HG02571 (cell line): Measurements from ENCODE around the gene ANO1.
"Not testable (repeated sequence)": the region's sequence is repeated elsewhere in the genome, so short reads cannot be mapped to it uniquely, and the experiment has no call there.

Experiments used
- ATAC-seq: cut with Tn5 transposase; IDR thresholded peaks from one replicate; pipeline ENCODE4 v1.9.1; 2021; ENCODE audit warnings: mild to moderate bottlenecking, moderate library complexity; ENCODE audit not compliant: unreplicated experiment

Gene ANO1

DNA sequence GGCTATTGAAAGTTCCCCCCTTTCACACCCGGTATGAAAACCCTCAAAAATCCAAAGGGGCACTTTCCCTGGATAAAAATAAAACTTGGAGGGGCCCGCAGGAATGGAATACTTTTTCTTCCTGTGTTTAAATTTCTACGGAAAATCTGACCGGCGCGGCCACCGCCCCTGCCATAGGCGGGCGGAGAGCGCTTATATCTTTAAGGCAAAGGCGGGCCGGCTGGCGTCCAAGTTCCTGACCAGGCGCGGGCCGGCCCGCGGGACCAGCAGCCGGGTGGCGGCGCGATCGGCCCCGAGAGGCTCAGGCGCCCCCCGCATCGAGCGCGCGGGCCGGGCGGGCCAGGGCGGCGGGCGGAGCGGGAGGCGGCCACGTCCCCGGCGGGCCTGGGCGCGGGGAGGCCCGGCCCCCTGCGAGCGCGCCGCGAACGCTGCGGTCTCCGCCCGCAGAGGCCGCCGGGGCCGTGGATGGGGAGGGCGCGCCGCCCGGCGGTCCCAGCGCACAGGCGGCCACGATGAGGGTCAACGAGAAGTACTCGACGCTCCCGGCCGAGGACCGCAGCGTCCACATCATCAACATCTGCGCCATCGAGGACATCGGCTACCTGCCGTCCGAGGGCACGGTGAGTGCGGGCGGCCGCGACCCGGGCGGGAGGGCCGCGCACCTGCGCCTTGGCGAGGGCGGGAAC is at the start of gene ANO1:
ANO1 (plus strand) TSS at position 223 of the 686 bp plus-strand sequence; CDS start at position 513, 290 bp downstream.
- no peak for ATAC-seq

DNA sequence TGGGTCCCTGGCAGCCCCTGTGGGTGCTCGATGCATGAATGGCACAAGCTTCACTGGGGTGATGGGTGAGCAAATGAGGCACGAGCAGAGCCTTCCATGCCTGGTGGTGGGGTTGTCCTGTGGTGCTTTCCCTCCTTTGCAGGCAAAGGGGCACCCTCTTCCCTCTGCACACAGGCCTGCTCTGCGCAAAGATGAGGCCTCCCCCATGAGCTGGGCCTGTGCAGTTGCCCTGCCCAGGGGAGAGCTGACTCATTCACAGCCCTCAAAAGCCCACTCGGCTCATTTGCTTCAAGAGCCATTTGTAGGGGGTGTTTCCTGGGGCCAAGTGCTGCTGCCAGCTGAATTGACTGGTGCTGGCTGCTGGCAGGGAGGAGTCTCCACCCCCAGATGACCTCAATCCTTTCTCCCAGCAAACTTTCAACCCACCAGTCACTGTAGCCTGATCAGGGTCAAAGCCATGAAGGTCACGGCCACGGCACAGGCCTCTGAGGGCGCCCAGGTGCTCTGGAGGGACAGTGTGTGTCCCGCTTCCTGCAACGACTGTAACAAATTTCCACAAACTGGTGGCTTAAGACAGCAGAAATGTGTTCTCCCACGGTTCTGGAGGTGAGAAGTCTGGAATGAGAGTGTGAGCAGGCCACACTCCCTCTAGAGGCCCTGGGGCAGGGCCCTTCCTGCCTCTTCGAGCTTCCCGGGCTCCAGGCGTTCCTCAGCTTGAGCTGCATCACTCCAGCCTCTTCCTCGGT is 48.8 kb upstream of the ANO1 start:
- no peak for ATAC-seq

DNA sequence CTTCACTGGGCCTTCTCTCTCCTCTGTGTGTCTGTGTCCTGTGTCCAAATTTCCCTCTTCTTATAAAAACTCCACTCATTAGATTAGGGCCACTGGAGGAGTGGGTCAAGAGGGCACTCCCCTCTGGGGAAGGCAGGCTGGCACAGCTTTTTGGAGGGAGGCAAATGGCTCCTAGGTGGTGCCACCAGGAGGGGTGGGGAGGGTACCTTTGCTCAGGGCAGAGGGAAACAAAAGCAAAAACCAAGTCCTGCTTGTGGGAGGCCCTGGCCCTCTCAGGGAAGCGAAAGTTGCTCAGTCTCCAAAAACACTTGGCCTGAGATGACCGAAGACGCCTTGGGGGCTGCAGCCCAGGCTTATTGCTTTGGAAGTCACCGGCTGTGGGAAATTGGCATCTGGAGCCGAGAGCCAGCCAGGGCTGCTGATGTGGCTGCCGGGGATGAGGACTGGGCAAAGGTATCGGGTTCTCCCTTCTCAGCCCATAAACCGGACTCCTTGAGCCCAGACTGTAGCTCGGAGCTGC is 48.2 kb upstream of the ANO1 start:
- no peak for ATAC-seq

DNA sequence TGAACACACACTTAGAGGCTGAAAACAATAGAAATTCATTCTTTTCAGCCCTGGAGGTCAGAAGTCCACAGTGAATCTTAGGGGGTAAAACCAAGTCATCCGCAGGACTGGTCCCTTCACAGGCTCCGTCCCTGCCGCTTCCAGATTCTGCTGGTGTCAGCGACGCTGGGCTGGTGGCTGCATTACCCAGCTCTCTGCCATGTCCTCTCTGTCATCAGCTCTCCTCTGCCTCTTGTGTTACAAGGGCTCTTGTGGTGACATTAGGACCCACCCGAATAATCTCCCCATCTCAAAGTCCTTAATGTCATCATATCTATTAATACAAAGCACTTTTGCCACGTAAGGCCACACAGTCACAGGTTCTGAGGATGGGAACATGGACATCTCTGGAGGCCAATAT is 47.7 kb upstream of the ANO1 start:
- no peak for ATAC-seq

DNA sequence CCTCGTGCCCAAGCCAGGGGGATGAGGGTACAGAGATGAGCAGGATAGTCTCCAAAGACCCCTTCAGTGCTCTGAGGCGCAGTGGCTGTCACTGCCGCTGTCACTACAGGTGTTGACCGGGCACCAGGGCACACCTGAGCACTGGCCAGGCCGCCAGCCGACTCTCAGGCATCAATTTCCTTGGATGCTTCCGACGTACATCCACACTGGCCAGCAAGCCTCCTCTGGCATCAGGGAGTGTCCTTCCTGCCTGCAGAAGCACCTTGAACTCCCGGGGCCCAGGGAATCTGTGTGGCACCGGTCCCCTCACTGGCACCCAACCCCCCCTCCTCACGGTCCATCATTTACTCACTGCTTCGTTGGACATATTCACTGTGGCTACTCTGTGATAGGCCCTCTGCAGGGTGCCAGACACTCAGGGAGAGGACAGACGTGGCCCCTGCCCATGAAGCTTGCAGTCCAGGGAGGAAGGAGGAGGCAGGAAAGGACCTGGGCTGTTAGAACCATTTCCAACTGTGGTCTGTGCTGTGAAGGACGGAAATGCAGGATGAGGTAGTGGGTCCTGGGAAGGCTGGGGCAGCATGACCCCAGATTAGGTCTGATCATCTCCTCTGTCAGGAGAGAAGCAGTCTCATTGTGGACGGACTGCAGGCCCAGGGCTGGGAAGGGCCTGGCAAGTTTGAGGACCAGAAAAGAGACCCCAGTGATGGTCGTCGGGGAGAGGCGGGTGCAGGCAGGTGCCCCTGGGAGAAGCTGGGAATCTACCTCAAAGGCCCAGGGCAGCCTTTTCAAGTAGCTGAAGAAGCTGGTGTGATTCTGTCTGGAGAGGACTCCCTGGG is 46.3 kb upstream of the ANO1 start:
- ATAC-seq, result no peak

DNA sequence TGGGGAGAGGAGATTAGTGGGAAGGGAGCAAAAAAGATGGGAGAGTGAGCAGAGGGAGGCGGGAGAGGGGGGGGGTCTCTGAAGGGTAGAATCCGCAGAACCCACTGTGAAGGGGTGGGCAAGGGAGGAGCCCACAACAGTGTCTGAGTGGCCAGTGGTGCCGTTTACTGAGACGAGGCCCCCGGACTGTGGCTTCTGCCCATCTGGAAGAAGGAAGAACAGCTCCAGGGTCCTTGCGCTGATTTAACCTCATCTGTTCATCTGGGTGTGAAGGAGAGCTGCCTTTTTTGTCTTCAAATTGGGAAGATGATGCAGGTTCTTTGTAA is 45.7 kb upstream of the ANO1 start:
- ATAC-seq, result no peak

DNA sequence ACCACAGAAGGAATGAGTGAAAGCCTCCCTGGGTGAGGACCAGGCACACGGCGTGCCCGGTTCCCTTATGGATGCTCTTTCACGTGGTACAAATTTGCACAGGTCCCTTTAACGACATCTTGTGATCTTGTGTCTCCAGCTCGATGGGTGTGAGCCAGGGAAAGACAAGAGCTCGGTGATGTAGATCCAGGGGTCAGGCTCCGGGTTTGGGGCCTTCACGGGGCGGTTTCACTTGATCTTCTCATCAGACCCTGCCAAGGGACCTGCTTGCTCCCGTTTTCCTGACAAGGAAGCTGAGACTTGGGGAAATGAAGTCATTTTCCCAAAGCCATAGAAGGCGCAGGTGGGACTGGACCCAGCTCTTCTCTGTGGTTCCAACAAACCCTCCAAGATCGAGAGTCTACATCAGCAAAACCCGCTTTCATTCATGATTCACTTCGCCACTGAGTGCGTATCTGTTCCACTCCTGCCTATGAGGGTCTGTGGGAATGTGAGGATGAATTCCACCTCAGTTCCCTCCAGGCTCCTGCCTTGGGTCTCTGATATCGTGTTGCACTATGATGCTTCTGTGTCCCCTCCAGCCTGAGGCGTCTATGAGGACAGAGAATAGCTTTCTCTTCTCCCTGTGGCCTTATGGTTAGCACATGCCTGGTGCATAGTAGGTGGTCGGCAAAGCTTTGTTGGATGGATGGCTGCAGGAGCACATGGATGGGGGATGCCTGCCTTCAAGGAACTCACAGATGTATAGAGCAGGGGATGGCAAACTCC is 45.0 kb upstream of the ANO1 start:
- no peak for ATAC-seq

DNA sequence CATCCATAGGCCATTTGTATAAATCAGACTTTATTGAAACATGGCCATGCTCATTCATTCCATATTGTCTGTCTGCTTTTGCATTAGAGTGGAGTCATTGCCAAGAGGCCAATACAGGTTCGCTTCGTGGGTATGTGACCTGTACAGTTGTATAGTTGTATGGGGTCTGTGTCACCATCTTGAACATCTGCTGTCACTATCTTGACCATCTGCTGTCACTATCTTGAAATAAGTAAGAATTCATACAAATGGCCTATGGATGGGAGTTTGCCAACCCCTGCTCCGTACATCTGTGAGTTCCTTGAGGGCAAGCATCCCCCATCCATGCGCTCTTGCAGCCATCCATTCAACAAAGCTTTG is 44.4 kb upstream of the ANO1 start:
- no peak for ATAC-seq

DNA sequence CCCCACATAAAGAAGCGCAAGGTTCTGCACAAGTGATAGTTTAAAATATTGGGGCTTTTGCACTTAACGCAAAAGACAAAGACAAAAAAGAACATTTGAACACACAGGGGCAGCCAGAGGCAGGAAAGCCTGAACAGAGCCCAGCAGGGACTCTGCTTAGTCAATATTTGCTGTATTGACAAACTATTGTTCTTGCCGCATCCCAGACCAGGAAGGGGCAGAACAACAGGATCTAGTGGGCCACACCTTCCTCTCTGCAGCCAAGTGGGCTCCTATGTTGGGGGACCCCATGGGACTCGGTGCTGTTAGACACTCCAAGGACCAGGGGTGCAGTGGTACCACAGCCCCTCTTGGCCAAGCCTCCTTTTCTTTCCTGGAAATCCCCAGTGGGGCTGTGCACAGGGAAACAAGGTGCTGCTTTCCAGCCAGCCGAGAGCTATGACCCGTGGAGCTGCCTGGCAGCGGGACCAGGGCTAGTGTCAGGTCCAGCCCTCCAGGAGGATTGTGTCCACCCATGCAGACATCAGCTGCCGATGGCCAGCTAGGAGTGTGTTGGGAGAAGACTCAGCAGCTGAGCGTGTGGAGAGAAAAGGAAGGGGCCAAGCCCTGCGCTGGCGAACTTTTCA is 43.3 kb upstream of the ANO1 start:
- no peak for ATAC-seq

DNA sequence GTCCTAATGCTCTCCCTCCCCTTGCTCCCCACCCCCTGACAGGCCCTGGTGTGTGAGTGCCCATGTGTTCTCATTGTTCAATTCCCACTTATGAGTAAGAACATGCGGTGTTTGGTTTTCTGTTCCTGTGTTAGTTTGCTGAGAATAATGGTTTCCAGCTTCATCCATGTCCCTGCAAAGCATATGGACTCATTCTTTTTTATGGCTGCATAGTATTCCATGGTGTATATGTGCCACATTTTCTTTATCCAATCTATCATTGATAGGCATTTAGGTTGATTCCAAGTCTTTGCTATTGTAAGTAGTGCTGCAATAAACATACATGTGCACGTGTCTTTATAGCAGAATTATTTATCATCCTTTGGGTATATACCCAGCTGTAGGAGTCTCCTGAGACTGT is 42.5 kb upstream of the ANO1 start:
- ATAC-seq, result not testable (repeated sequence)

DNA sequence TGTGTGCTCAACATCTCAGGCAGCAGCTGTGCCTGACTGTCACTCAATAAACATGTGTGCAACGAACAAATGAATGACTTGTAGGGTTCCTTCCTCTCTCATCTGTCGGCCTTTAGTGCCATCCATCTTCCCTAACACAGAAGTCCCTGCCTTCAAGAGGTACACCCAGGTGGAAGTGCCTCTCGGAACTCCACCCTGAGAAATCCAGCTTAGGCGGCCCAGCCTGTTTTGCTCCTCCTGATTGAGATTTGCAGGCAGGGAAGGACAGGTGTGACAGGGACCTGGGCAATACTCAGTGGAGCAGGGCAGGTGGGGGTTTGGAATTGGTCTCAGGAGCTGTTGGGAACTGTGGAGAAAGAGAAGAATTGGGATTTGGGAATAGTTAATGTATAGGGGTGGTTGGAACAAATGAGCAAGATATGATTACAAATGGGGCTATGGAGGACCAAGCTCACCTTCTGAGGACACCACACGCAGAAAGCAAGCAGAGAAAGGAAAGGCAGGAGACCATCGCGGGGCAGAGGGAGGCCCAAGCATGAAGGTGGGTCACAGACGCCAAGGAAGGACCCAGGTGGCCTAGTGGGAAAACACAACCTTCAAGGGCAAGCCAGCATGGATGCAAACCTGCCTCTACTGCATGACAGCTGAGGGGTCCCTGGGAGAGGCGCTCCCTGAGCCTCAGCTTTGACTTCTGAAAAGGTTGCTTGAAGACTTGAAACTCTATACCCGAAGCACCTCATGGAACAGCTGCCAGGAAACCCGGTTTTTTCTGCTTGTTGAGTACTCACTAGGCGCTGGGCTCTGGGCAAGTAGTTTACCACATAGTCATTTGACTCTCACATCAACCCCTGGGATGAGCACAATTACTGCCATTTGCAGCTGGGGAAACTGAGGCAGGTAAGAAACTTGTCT is 40.9 kb upstream of the ANO1 start:
- no peak for ATAC-seq

DNA sequence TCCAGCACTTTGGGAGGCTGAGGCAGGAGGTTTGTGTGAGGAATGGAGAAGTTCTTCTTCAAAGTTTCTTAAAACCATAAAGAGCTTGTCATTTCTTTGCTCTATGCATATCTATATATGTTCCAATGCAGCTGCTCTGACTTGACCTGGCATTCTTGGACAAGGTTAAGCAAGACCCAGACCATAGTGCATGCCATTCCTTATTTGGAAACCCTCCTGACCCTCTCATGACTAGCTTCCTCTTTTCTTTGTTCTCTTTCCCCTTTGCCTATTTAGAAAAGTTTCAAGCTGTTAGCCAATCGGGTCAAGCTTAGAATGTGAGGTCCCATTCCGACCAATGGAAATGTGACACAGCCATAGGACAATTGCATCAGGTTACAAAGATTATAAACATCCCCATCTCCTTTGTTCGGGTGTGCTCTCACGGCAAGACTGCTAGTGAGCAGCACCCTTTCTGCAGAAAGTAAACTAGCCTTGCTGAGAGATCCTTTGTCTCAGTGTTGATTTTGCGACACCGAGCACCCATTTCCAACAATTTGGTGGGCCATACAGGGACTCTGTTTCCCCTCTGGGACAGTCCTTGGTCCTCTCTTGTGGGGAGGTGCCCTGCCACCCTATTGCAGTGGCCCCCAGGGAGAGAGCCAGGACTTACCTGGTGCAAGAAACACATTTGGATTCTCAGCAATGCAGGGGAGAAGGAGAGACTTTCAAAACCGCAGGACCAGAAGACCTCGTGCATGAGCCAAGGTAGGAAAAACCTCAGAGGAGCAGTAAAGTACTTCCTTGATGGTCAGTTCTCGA is 39.9 kb upstream of the ANO1 start:
- no peak for ATAC-seq

DNA sequence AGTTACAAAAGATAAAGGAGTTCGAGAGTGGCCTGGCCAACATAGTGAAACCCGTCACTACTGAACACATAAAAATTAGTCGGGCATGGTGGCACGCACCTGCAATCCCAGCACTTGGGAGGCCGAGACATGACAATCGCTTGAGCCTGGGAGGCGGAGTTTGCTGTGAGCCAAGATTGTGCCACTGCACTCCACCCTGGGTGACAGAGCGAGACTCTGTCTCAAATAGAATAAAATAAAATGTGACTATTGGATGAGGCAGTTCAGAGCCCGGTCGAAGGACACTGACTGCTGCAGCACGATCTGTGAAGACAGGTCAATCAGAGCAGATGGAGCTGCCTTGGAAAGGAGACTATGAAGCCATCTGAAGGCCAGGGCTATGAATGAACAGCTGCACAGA is 37.7 kb upstream of the ANO1 start:
- ATAC-seq, result no peak

DNA sequence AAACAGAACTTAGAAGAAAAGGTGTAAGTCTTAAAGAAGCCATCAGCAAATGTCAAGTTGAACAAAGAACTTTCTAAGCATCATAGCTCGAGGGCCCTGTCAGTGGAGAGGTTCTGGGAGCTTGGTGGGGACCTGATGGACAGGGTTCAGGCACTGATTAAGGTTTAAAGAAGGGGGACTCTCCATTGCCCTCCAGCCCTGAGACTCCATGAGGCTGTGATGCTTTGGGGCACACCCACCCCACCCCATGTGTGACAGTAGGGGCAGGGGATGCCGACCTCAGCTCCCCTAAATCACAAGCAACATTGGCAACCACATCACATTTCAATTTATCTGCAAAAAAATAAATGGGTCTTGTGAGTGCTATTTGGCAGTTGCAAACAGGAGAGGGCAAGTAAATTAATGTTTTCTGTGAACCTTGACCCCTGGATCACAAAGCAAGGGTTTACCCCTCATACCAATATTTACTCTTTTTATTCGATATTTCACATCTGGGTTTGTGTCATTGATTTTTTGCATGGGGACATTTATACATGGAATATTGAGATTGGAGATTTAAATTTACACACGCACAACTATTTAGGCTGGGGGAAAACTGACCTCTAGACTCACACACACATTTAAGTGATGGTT is 37.1 kb upstream of the ANO1 start:
- ATAC-seq, result no peak

DNA sequence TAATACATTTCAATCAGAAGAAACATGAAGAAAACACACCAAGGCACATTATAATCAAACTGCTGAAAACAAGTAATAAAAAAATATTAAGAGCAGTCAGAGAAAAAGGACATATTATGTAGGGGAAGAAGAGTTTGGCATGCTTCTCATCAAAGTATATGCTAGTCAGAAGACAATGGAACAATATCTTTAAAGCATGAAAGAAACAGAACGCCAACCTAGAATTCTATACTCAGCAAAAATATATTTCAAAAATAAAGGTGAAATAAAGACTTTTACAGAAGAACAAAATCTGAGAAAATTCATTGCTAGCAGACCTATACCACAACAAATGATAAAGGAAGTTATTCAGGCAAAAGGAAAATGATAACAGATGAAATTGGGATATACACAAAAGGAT is 34.6 kb upstream of the ANO1 start:
- ATAC-seq, result no peak

DNA sequence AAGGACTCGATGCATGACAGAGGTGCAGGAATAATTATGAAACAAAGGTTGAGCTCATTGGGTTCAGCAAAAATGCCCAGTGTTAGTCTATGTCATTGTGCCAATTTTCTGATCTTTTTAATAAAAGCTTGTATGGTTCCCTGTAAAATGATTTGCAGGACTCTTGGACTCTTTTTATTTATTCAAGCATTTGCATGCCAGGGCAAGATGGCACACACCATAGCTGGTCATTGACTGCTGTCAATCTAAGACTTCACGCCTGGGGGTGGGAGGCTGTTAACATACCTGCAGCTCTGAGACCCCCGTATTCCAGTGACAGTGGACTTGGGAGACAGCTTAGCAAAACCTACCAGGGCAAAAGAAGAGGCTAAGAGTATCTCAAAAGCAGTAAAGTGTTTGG is 32.0 kb upstream of the ANO1 start:
- ATAC-seq, result no peak

DNA sequence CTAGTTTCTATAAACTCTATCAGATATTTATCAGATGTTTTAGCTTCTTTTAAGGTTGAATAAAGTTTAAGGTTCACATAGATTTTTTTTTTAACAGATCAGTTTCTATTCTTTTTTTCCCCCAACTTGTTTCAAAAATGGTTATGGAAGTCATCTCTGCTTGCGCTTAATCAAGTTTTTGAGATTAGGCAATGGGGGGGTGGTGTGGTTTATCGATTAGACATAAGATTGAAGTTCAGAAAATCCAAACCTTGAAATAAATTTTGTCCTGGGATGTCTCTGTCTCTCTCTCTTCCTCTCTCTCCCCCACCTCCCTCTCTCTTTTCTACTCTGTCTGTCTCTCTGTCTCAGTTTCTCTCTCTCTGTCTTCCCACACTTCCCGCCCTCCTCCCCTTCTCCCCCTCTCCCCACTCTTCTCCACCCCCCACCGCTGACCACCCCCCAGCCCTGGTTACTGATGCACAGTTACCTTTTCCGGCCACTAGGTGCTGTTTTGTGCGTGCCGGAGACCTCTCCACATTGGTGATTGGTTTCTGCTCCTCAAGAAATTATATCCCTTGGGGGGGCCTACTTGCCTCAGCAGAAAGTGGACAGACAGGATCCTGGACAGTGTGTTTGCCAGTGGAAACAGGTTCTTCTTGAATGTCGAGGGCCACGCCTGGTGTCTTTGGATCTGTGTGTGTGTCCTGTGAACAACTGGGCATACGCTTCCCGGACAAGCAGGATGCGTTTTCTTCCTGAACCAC is 29.7 kb upstream of the ANO1 start:
- no peak for ATAC-seq

DNA sequence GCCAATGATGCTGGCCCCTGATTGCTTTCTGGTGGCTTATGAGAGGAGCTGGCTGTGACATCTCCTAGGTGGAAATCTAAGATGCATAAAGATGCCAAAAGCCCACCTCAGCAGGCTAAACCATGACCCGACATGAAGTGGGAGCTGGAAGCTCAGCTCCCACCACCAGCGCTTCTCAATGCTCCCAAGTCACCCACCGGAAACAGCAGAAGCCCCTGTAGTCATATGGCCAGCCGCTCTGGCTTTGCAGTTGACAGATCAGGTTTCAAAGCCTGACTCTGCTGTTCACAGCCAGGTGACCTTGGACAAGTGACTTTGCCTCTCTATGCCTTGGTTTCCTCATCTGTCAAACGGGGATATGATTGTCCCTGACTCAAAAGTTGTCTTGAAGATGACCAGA is 29.1 kb upstream of the ANO1 start:
- no peak for ATAC-seq
